HCT116 (cell line): ENCODE results near the gene DAND5. TPM values are rescaled to one million over a fixed set of nuclear protein-coding genes. Genes with fewer than 3 reads are reported as not detected.

Experiments used
- ATAC-seq: fragments of 200-7000 bp; cut with Tn5 transposase; 2 replicates; pipeline ENCODE4 v1.9.1; 2020; ENCODE audit warnings: mild to moderate bottlenecking, moderate library complexity
- BruUV-seq: library from RNA; stranded (reverse); fragments of 400-500 nt; replicated peaks from 2 replicates; lab custom pipeline; 2021; lab: Mats Ljungman, UMichigan
- CTCF ChIA-PET: fragments of 300-600 bp; sonication (Branson Sonifier 250); formaldehyde crosslinking; loops from one replicate; lab custom pipeline; 2021; ENCODE audit warnings: antibody characterized with exemption; lab: Charles Lee
- POLR2A ChIA-PET: fragments of 300-600, 350-600 bp; sonication (Branson Sonifier 250); formaldehyde crosslinking; loops from one replicate; lab custom pipeline; 2021; ENCODE audit warnings: antibody characterized with exemption; lab: Charles Lee
- RAD21 ChIA-PET, 2 experiments: fragments of 300-600 bp; sonication (Branson Sonifier 250); formaldehyde crosslinking; loops; one replicate each; lab custom pipeline; 2023; ENCODE audit warnings: low total read pairs in 2 of 2; ENCODE audit not compliant: uncharacterized antibody in 2 of 2, unreplicated experiment in 2 of 2, low non-redundant PET in 1 of 2; lab: Charles Lee
- DNase-seq: peaks from one replicate; pipeline ENCODE4 v3.0.0-alpha.2; 2010; ENCODE audit warnings: low read depth, low spot score
- H2AFZ ChIP-seq: fragments of 200-600 bp; shearing (Covaris generic), sonication (generic); 2 replicates; pipeline ENCODE4 v1.6.1; 2017; ENCODE audit warnings: low read depth, mixed run types, mixed read lengths, antibody characterized with exemption, low read length; ENCODE audit not compliant: poor library complexity, severe bottlenecking
- H3K27ac ChIP-seq: 2 replicates; pipeline ENCODE4 v1.5.1; 2012; ENCODE audit warnings: low read depth, low read length
- H3K27me3 ChIP-seq: fragments of 200-600 bp; sonication (generic); 2 replicates; pipeline ENCODE4 v1.6.1; 2016; ENCODE audit warnings: mixed run types, low read length, mixed read lengths; ENCODE audit not compliant: insufficient read depth
- H3K36me3 ChIP-seq, 2 experiments: fragments of 200-500 bp in 1 of 2; fragments of 200-600 bp in 1 of 2; sonication (Bioruptor generic) in 1 of 2; sonication (generic) in 1 of 2; 2 replicates each; pipeline versions ENCODE4 v1.5.1 to v1.6.1; 2014 to 2016; ENCODE audit warnings: low read length in 2 of 2, inconsistent platforms in 1 of 2, mixed read lengths in 1 of 2, mixed run types in 1 of 2; ENCODE audit not compliant: insufficient read depth in 2 of 2, control insufficient read depth in 1 of 2
- H3K4me1 ChIP-seq, 2 experiments: fragments of 200-600 bp in 1 of 2; sonication (generic) in 1 of 2; 2 replicates each; pipeline versions ENCODE4 v1.5.1 to v1.6.1; 2012 to 2017; ENCODE audit warnings: low read length in 2 of 2, inconsistent platforms in 1 of 2, mild to moderate bottlenecking in 1 of 2, mixed read lengths in 1 of 2, mixed run types in 1 of 2, moderate library complexity in 1 of 2; ENCODE audit not compliant: insufficient read depth in 2 of 2, control insufficient read depth in 1 of 2
- H3K4me2 ChIP-seq: fragments of 200-600 bp; sonication (generic); 2 replicates; pipeline ENCODE4 v1.6.1; 2017; ENCODE audit warnings: mixed run types, low read length, mixed read lengths
- H3K4me3 ChIP-seq, 2 experiments: fragments of 200-600 bp in 1 of 2; sonication (generic) in 1 of 2; replicated peaks in 1 of 2; 2 replicates each; pipeline ENCODE4 v1.5.1; 2011 to 2016; ENCODE audit warnings: low read length in 2 of 2, control low read depth in 1 of 2, low read depth in 1 of 2, mild to moderate bottlenecking in 1 of 2, mixed read lengths in 1 of 2, mixed run types in 1 of 2
- H3K79me2 ChIP-seq: fragments of 200-600 bp; sonication (generic); 2 replicates; pipeline ENCODE4 v1.6.1; 2017; ENCODE audit warnings: mild to moderate bottlenecking, mixed run types, low read length, moderate library complexity, mixed read lengths; ENCODE audit not compliant: insufficient read depth
- H3K9ac ChIP-seq: fragments of 200-600 bp; sonication (generic); 2 replicates; pipeline ENCODE4 v1.6.1; 2016; ENCODE audit warnings: low read length, mixed read lengths
- H3K9me2 ChIP-seq: fragments of 200-600 bp; sonication (generic), shearing (Covaris generic); 2 replicates; pipeline ENCODE4 v1.6.1; 2017; ENCODE audit warnings: mixed run types, mild to moderate bottlenecking, moderate library complexity; ENCODE audit not compliant: insufficient read depth
- H3K9me3 ChIP-seq, 2 experiments: fragments of 200-500 bp in 1 of 2; fragments of 200-600 bp in 1 of 2; sonication (Bioruptor generic) in 1 of 2; sonication (generic) in 1 of 2; 2 replicates each; pipeline ENCODE4 v1.6.1; 2014 to 2017; ENCODE audit warnings: low read length in 2 of 2, mixed read lengths in 2 of 2, inconsistent platforms in 1 of 2, low read depth in 1 of 2, mild to moderate bottlenecking in 1 of 2, mixed run types in 1 of 2, moderate library complexity in 1 of 2; ENCODE audit not compliant: control insufficient read depth in 1 of 2, insufficient read depth in 1 of 2
- H4K20me1 ChIP-seq: fragments of 200-600 bp; sonication (generic), shearing (Covaris generic); 2 replicates; pipeline ENCODE4 v1.6.1; 2017; ENCODE audit warnings: mixed run types, mild to moderate bottlenecking, moderate library complexity; ENCODE audit not compliant: insufficient read depth
- CBX3 ChIP-seq: IDR thresholded peaks from 2 replicates; pipeline ENCODE4 v1.6.1; 2012; ENCODE audit warnings: low read depth
- CEBPB ChIP-seq: IDR thresholded peaks from 2 replicates; pipeline ENCODE4 v1.6.1; 2012; ENCODE audit warnings: low read depth
- CTCF ChIP-seq, 3 experiments: fragments of 200-600 bp in 1 of 3; sonication (generic) in 1 of 3; IDR thresholded peaks in 2 of 3; conservative IDR thresholded peaks in 1 of 3; 2 replicates each; pipeline ENCODE4 v1.5.1; 2012 to 2017; ENCODE audit warnings: low read depth in 2 of 3, low read length in 2 of 3, antibody characterized with exemption in 1 of 3, borderline replicate concordance in 1 of 3, control low read depth in 1 of 3, mild to moderate bottlenecking in 1 of 3, mixed read lengths in 1 of 3, mixed run types in 1 of 3, moderate library complexity in 1 of 3; ENCODE audit not compliant: insufficient read depth in 1 of 3
- EGR1 ChIP-seq: IDR thresholded peaks from 2 replicates; pipeline ENCODE4 v1.6.1; 2012; ENCODE audit warnings: low read depth
- EZH2 ChIP-seq: fragments of 200-600 bp; sonication (generic); IDR thresholded peaks from 2 replicates; pipeline ENCODE4 v1.6.1; 2017; ENCODE audit warnings: antibody characterized with exemption, mixed run types
- MAX ChIP-seq: IDR thresholded peaks from 2 replicates; pipeline ENCODE4 v1.6.1; 2012
- POLR2A ChIP-seq: IDR thresholded peaks from 2 replicates; pipeline ENCODE4 v1.7.0; 2011; ENCODE audit warnings: borderline replicate concordance; ENCODE audit not compliant: insufficient read depth, insufficient read length; ENCODE audit errors: extremely low read depth
- POLR2AphosphoS5 ChIP-seq: IDR thresholded peaks from 2 replicates; pipeline ENCODE4 v1.6.1; 2011; ENCODE audit warnings: mild to moderate bottlenecking, low read depth, low read length, moderate library complexity
- RAD21 ChIP-seq: IDR thresholded peaks from 2 replicates; pipeline ENCODE4 v1.6.1; 2012; ENCODE audit warnings: low read depth, mild to moderate bottlenecking
- REST ChIP-seq: IDR thresholded peaks from 2 replicates; pipeline ENCODE4 v1.6.1; 2012; ENCODE audit warnings: low read depth
- SIN3A ChIP-seq: IDR thresholded peaks from 2 replicates; pipeline ENCODE4 v1.6.1; 2012; ENCODE audit warnings: low read depth
- SP1 ChIP-seq: IDR thresholded peaks from 2 replicates; pipeline ENCODE4 v1.6.1; 2012; ENCODE audit warnings: low read depth
- SRF ChIP-seq: IDR thresholded peaks from 2 replicates; pipeline ENCODE4 v1.6.1; 2012; ENCODE audit warnings: low read depth
- TCF7L2 ChIP-seq: IDR thresholded peaks from 2 replicates; pipeline ENCODE4 v1.7.0; 2011; ENCODE audit warnings: borderline replicate concordance, inconsistent platforms; ENCODE audit not compliant: insufficient read depth, insufficient read length; ENCODE audit errors: extremely low read depth
- YY1 ChIP-seq: IDR thresholded peaks from 2 replicates; pipeline ENCODE4 v1.6.1; 2011; ENCODE audit warnings: low read length, low read depth, moderate library complexity, mild to moderate bottlenecking; ENCODE audit not compliant: insufficient replicate concordance; ENCODE audit errors: extremely low read depth
- ZBTB33 ChIP-seq: IDR thresholded peaks from 2 replicates; pipeline ENCODE4 v1.6.1; 2011; ENCODE audit warnings: mild to moderate bottlenecking, low read length, moderate library complexity; ENCODE audit not compliant: insufficient replicate concordance; ENCODE audit errors: extremely low read depth
- ZFX ChIP-seq: fragments of 450-650 bp; IDR thresholded peaks from 2 replicates; pipeline ENCODE4 v1.6.1; 2017
- ZNF274 ChIP-seq: fragments of 200-500 bp; sonication (Bioruptor generic); IDR thresholded peaks from 2 replicates; pipeline ENCODE4 v1.6.1; 2014; ENCODE audit warnings: mild to moderate bottlenecking, low read depth, low read length, inconsistent platforms
- intact Hi-C: fragments of 100-400 bp; cut with micrococcal nuclease; formaldehyde crosslinking; loops from 2 replicates; pipeline ENCODE4 v1.10.0; 2022
- total RNA-seq: library from RNA; stranded (reverse); gene quantifications from one replicate; pipeline ENCODE4 v1.2.1, GENCODE V29; 2021; ENCODE audit not compliant: unreplicated experiment

DAND5 gene
- total RNA-seq, 1 experiment from 2014 or later: 0.25 TPM

- ChIA-PET POLR2A (interaction anchor here (1.4 kb wide), 1 partner anchor 49 kb away, joined by 3 read pairs; no protein-coding TSS in a partner anchor), CTCF (interaction anchor here (1.1 kb wide), 1 partner anchor 56 kb away, joined by 5 read pairs; no protein-coding TSS in a partner anchor), RAD21 (no interaction called here)
- DNase-seq (no peak), ATAC-seq (no peak)
- H3K9ac ChIP-seq: no peak overlapping the region
- H3K36me3 ChIP-seq: no peaks in the 10 kb centered on the region
- no peaks in the 10 kb centered on the region for H3K27me3 ChIP-seq
- H3K4me2 ChIP-seq: no peak overlapping the region
- H3K4me1 ChIP-seq: peaks cover 0 to 5% of the 10 kb centered on the region in 2 experiments; a peak in 2 of 4 replicates
- no peaks in the 10 kb centered on the region for H4K20me1 ChIP-seq
- no peaks in the 10 kb centered on the region for H3K9me2 ChIP-seq
- intact Hi-C loops: no loop called here
- H3K27ac ChIP-seq: no peak overlapping the region
- no peaks in the 10 kb centered on the region for H3K79me2 ChIP-seq
- no peak overlapping the region for H2AFZ ChIP-seq
- BruUV-seq: no TSS peak
- no peaks in the 10 kb centered on the region for H3K9me3 ChIP-seq
- no peak overlapping the region for H3K4me3 ChIP-seq
- TF ChIP-seq ZFX (no peak), ZNF274 (no peak), YY1 (no peak), TCF7L2 (no peak), MAX (no peak), CBX3 (no peak), ZBTB33 (no peak), POLR2AphosphoS5 (no peak), EGR1 (no peak), REST (no peak), SIN3A (no peak), SP1 (no peak), POLR2A (no peak), SRF (no peak), CTCF (IDR thresholded peaks at IDR 0.05 in 2 of 3, conservative IDR thresholded peaks at IDR 0.05 in 1 of 3; ENCODE audit: borderline replicate concordance in 1 of 3, insufficient read depth in 1 of 3, low read depth in 2 of 3, low read length in 2 of 3) (no peak), EZH2 (no peak), RAD21 (no peak), CEBPB (no peak)
Measured at GRCh38 chr19:13005253-13005652, 35.9 kb downstream of the DAND5 start.
